Skin of body (tissue), 2 donors: ENCODE measurements around the gene VPS13D. TPM values are rescaled to one million over a fixed set of nuclear protein-coding genes. Genes with fewer than 3 reads are reported as not detected.
"Not testable (repeated sequence)": the region's sequence is repeated elsewhere in the genome, so short reads cannot be mapped to it uniquely, and the experiment has no call there.

Experiments used
- DNase-seq: peaks from one replicate; lab custom pipeline; 2025; lab: John Stamatoyannopoulos, UW
- total RNA-seq: library from RNA; depleted of rRNA; stranded (reverse); fragments of >200 nt; gene quantifications from one replicate; pipeline ENCODE4 v1.2.3, GENCODE V29; 2014

VPS13D gene
- total RNA-seq, 1 donor from 2014 or later = 63.3 TPM

DNA sequence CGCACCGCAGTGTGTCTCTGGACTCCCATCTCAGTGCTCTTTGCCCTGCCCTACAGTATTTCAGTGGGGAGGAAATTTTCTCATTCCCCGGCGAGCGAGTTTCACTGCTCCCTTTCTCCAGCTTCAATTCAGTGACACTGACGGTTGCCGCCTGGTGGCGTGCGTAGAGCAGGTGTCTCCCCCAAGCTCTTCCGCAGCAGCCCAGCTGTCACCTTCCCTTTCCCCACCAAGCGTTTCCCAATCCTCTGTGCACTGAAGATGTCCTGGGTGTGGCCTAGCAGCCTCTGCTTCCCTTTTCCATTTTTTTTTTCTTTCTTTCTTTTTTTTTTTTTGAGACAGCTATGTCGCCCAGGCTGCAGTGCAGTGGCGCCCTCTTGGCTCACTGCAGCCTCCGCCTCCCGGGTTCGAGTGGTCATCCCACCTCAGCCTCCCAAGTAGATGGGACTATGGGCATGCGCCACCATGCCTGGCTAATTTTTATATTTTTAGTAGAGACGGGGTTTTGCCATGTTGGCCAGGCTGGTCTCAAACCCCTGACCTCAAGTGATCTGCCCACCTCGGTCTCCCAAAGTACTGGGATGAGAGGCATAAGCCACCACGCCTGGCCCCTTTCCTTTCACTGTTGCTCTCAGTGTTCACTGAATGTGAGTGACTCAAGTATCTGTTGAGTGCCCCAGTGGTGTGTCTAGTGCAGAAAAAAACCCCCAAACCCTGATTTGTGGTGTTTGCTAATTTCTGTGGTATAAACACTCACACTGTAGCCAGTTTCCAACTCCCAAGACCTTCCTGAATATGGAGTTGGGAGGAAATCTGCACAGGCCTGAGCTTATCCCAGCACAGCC lies 33.0 kb upstream of the VPS13D start:
- DNase-seq = no peak

DNA sequence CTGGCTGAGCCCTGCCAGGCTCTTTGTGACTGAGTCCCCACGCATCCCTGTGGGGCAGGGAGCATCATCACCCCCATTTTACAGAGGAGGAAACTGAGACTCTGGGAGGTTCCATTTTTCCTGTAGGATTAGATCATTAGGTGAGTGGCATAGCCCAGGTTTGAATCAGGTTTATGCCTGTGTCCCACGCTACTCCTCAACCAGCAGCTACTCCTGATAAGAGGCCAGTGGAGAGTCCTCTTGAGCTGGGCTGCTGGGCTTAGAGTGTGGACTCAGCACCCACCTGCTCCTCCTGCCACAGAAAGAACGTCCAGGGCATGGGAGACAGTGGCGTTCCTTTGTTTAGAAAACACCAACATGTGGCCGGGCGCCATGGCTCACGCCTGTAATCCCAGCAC lies 32.3 kb upstream of the VPS13D start:
- DNase-seq = no peak

DNA sequence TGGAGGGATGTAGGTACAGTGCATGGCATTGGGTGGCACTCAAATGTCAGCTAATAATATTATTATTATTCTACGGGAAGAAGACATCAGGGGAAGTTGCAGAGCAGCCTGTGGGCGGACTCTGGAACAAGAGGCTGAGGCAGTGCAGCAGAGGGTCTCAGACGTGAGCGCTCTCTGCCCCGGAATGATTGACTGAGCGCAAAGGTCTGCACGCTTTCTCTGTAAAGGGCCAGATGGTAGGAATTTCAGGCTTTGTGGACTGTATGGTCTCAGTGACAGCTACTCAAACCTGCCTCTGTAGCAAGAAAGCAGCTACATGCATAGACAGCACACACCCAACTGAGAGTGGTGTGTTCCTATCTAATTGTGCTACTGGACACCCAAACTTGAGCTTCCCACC lies 29.6 kb upstream of the VPS13D start:
- no peak for DNase-seq

DNA sequence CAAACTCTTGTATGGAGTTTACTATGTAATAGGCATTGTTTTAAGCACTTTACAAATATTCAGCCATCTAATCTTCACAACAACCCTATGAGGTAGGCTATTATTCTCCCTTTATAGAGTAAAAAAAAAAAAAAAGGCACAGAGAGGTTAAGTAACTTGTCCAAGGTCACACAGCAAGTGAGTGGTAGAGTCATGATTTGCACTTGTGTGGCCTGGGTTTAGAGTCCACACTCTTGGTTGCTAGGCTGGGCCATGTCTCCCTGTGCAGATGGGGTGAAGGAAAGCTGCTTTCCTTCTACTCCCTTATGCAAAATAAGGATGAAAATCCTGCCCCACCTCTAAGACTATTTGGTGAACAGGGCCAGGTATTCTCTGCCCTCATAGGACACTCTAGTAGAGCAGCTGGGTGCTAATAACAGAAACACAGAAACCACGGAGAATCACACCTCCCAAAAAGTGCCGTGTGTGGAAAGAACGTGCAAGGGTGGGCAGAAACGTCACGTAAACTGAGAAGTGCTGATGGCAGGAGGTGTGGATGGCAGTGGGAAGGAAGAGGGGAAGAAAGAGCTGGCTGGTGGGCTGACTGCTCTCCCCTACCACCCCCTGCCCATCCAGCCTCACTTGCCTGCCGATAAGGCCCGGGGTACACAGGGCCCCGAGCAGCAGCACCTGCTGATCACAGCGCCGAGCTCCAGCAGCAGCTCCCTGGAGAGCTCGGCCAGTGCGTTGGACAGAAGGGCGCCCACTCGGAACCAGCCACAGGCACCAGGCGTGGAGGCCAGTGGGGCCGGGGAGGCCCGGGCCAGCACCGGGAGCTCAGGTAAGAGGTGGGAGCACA lies 28.3 kb upstream of the VPS13D start:
- DNase-seq = no peak

DNA sequence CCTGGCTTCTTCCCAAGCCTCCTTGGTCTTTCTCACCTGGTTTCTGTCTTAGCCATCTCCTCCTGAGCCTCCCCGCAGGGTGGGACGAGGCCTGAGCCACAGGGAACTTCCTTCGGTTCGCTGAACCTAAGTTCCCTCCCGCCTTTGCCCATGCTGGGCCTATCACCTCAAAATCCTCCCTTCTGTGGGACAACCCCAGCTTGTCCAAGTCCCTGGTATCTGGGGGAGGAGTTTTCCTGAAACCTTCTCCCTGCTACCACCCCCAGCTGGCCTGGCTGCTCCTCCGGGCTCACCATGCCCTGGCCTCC lies 27.7 kb upstream of the VPS13D start:
- DNase-seq = no peak

DNA sequence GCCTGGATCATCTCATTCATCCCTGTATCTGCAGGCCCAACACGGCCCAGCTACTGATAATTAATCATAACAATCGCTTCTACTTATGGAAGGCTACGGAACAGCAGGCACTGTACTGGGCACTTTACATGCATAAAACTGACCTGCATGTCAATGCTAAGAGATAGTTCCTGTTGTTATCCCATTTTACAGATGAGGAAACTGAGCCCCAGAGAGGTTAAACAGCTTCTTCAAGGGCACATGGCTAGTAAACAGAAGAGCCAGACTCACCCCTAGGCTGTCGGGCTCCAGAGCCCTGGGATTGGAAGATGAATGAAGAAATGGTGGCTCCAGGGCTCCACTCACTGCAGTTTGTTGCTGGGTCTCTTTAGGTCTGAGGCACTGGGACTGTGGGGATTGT lies 27.3 kb upstream of the VPS13D start:
- DNase-seq = no peak

DNA sequence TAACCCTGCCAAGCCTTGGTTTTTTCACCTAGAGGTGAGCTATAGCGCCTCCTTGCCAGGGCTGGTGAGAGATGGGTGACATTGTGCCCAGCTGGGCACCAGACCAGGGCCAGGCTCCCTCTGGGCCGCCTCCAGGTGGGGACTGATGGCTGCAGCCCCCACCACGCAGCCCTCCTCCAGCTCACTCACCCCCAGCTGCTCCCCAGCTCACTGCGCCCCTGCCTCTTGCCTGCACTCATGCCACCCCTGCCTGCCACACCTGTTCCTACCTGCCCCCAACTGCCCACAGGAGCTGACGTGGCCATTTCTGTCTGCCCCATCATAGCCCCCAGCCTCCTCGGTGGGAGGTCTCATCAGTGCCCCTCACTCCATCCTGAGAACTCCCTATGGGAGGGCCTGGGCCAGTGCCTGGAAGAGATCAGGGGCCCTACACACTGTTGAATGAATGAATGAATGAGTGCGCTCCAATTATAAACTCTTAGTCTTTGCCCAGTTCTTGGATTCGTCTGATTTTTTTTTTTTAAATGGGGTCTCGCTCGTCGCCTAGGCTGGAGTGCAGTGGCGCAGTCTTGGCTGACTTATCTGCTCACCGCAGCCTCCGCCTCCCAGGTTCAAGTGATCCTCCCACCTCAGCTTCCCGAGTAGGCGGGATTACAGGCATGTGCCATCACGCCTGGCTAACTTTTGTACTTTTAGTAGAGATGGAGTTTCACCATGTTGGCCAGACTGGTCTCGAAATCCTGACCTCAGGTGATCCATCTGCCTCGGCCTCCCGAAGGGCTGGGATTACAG lies 26.4 kb upstream of the VPS13D start:
- no peak for DNase-seq

DNA sequence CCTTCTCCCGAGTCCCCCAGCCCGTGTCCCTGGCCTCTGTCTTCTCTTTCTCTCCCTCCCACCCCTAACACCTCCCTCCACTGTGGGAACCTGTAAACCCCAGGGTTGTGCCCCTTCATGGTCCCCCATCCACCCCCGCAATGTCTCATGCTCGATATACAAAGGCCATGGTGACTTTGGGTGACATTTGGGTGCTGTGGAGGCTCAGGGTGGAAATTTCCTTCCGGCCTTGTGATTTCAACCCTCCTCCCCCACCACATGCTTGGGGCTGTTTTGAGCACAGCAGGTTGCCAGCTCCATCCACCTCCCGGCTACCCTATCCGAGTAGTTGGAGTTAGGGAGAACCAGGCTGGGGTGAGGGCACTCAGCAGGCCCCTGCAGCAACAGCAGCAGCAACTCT lies 25.7 kb upstream of the VPS13D start:
- DNase-seq = no peak

DNA sequence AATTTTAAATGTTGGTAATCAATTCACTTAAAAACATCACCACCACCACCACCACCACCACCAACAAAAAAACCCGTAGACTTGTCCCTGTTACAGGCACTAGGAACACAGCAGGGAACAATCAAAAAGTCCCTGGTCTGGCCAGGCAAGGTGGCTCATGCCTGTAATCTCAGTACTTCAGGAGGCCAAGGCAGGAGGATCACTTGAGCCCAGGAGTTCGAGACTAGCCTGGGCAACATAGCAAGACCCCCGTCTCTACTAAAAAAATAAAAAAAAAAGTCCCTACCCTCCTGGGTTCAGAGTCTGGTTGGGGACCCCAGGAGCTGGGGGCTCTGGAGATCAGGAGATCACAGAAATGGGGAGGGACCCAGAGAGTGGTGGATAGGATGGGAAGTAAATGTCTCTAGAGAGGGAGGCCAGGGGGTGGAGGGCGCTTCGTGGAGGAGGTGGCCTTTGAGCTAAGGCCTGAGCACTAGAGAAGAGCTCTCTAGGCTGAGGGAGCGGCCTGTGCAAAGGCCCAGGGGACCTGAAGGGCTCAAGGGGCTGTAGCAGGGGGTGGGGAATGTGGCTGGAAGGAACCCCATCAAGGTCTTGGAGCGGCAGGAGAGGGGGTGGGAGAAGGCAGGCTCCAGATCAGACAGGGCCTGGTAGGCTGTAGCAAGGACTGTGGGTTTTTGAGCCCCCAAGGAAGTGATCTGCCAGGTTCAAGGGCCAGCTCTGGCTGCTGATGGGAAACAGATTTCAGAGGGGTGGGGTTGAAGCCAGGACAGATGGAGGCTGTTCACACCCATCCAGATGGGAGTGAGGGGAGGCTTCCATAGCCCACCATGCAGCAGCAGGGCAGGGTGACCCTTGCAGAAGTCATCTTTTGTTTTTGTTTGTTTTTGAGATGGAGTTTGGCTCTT lies 24.8 kb upstream of the VPS13D start:
- DNase-seq = no peak

DNA sequence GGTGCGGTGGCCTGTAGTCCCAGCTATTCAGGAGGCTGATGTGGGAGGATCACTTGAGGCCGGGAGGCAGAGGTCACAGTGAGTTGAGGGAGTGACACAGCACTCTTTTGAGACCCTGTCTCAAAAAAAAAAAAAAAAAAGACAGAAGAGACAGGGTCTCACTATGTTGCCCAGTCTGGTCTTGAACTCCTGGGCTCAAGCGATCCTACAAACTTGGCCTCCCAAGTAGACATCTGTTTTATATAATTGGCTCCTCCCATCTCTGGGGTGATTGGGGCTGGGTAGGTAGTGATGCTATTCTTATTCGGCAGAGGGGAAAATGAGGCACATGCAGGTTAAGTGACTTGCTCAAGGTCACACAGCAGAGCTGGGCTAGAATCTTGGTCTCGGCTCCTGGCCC lies 23.6 kb upstream of the VPS13D start:
- DNase-seq = no peak

DNA sequence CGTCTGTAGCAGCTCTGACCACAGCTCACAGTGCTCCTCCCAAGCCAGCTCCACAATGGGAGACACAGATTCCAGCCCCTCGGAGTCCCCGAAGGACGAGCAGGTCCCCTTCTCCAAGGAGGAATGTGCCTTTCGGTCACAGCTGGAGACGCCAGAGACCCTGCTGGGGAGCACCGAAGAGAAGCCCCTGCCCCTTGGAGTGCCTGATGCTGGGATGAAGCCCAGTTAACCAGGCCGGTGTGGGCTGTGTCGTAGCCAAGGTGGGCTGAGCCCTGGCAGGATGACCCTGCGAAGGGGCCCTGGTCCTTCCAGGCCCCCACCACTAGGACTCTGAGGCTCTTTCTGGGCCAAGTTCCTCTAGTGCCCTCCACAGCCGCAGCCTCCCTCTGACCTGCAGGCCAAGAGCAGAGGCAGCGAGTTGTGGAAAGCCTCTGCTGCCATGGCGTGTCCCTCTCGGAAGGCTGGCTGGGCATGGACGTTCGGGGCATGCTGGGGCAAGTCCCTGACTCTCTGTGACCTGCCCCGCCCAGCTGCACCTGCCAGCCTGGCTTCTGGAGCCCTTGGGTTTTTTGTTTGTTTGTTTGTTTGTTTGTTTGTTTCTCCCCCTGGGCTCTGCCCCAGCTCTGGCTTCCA lies 22.9 kb upstream of the VPS13D start:
- DNase-seq = no peak

DNA sequence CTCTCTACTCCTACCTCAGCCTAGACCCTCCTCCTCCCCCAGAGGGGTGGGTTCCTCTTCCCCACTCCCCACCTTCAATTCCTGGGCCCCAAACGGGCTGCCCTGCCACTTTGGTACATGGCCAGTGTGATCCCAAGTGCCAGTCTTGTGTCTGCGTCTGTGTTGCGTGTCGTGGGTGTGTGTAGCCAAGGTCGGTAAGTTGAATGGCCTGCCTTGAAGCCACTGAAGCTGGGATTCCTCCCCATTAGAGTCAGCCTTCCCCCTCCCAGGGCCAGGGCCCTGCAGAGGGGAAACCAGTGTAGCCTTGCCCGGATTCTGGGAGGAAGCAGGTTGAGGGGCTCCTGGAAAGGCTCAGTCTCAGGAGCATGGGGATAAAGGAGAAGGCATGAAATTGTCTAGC lies 21.6 kb upstream of the VPS13D start:
- no peak for DNase-seq

DNA sequence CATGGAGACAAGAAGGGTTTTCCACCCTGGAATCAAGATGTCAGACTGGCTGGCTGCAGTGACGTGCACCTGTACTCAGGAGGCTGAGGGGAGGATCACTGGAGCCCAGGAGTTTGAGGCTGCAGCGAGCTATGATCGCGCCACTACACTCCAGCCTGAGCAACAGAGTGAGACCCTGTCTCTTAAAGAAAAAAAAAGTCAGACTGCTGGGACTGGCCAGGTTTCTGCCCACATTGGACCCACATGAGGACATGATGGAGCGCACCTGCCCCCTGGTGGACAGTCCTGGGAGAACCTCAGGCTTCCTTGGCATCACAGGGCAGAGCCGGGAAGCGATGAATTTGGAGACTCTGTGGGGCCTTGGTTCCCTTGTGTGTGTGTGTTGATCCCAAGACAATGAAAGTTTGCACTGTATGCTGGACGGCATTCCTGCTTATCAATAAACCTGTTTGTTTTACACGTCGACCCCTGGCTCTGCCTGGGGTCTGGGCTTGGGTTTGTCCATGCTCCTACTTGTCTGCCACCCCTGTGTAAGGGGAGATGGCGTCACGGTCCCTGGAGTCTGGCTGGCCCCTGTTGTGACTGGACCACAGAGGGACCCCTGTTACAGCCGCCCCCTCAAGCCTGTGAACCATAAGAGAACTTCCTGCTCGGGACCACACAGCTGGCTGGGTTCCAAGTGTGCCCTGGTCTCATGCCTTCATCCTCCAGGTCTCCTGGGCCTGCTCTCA lies 20.9 kb upstream of the VPS13D start:
- peak; percentile 71 for DNase-seq

DNA sequence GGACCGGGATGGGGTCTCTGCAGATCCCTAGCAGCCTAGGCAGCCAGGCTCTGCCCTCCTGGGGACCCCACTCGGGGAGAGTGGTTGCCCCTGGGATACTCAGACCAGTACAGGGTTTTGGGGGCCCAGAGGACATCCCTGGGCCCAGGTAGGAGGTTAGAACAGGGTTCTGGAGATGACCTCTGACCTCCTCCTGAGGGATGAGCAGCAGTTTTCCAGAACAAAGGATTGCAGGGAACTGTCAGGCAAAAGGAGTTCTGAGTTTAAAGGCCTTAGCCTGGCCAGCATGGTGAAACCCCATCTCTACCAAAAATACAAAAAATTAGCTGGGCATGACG lies 20.4 kb upstream of the VPS13D start:
- DNase-seq = no peak

DNA sequence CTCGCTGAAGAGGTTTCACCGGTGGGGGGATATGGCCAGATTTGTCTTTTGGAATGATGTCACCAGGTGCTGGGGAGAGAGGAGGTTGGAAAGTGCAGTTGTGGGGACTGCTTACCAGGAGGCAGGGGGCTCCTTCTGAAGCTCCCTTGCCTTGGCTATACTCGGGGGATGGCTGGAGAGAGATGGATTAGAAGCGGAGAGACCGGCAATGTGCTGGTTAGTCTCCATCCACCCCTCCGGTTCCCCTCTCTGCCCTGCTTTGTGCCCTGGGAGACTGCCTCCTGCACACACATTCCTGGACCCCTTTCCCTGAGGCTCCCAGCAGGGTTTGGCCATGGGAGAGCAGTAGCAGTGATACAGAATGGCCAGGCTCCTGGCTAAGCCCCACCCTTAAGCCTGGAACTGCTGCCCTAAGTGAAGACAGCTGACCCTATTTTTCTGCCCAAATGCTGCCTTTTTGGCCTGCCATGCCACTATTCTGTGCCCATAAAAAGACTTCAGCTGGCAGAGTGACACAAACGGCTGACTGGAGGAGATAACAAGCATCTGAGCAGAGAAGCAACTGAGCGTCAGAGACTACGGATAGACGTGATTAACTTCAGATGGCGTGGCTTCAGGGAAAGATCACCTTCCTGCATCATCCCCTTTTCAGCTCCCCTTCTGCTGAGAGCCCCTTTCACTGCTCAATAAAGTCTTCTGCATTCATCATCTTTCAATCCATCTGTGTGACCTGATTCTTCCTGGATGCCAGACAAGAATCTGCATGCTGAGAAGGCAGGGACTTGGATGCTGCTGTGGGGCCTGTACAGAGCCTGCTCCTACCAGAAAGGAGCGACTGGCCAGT lies 14.5 kb upstream of the VPS13D start:
- DNase-seq = no peak

DNA sequence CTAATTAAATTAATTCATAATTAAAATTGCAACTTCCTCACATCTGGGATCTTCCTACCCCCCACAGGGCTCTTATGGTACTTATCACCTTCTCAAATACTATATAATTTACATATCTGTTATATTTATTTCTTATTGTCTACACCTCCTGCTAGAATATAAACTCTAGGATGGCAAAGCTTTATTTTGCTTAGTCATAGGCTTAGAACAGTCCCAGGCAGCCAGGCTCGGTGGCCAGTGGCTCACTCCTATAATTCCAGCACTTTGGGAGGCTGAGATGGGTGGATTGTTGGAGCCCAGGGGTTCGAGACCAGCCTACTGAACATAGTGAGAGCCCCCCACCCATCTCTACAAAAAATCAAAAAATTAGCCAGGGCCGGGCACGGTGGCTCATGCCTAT lies 10.0 kb upstream of the VPS13D start:
- no peak for DNase-seq

DNA sequence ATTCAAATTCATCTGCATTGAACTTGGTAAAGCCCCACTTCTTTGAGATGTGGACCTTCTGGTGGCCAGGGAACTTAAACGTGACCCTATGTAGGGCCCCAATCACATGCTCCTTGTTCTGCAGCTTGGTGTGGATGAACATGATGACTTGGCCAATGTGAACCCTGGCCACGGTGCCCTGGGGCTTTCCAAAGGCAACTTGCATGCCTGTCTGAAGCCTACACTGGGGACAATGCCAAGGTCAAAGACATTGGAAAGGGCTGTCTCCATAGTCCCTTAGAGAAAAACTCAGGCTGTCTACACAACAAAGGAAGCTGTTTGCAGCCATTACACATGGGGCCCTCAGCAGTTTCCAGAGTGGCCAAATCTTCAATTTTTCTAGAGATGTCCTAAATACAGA lies 8.9 kb upstream of the VPS13D start:
- DNase-seq = no peak

DNA sequence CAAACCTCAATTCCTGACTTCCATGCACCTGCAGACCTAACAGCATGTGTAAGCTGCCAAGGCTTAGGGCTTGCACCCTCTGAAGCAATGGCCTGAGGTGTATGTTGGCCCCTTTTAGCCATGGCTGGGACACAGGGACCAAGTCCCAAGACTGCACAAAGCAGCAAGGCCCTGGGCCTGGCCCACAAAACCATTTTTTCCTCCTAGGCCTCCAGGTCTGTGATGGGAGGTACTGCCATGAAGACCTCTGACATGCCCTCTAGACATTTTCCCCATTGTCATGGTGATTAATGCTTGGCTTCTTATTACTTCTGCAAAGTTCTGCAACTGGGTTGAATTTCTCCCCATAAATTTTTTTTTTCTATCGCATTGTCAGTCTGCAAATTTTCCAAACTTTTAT lies 7.1 kb upstream of the VPS13D start:
- not testable (repeated sequence) for DNase-seq

DNA sequence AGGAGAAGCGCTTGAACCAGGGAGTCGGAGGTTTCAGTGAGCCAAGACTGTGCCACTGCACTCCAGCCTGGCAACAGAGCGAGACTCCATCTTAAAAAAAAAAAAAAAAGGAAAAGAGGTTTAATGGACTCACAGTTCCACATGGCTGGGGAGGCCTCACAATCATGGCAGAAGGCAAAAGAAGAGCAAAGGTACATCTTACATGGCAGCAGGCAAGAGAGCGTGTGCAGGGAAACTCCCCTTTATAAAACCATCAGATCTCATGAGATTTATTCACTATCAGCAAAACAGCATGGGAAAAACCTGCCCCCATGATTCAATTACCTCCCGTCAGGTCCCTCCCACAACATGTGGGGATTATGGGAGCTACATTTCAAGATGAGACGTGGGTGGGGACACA lies 5.7 kb upstream of the VPS13D start:
- not testable (repeated sequence) for DNase-seq
